Sigmoid colon (tissue), 7 donors: Measurements from ENCODE around the gene PDZRN3. TPM values are rescaled to one million over a fixed set of nuclear protein-coding genes. Genes with fewer than 3 reads are reported as not detected.

ENCODE experiments used
- DNase-seq: peaks from one replicate; pipeline ENCODE4 v3.0.0-alpha.2; 2019
- H3K27ac ChIP-seq, 4 donors: fragments of 200-600 bp; sonication (generic); one replicate each; pipeline ENCODE4 v1.5.1; 2016 to 2019; ENCODE audit warnings: mild to moderate bottlenecking in 1 of 4
- H3K27me3 ChIP-seq, 3 donors: fragments of 200-600 bp; sonication (generic); one replicate each; pipeline ENCODE4 v1.5.1; 2019; ENCODE audit warnings: mild to moderate bottlenecking in 1 of 3
- H3K36me3 ChIP-seq, 4 donors: fragments of 200-600 bp; sonication (generic); one replicate each; pipeline ENCODE4 v1.5.1; 2016 to 2019
- H3K4me1 ChIP-seq, 4 donors: fragments of 200-600 bp; sonication (generic); one replicate each; pipeline ENCODE4 v1.5.1; 2017 to 2019
- H3K4me3 ChIP-seq, 4 donors: fragments of 200-600 bp; sonication (generic); one replicate each; pipeline ENCODE4 v1.5.1; 2017 to 2019; ENCODE audit warnings: mild to moderate bottlenecking in 2 of 4, moderate library complexity in 1 of 4
- H3K9me3 ChIP-seq, 4 donors: fragments of 200-600 bp in 3 of 4; sonication (generic) in 3 of 4; one replicate each; pipeline versions ENCODE4 v1.5.1 to v1.6.1; 2013 to 2019
- EP300 ChIP-seq, 4 donors: sonication (generic); formaldehyde crosslinking; IDR thresholded peaks; one replicate each; pipeline ENCODE4 v1.6.1; 2017; ENCODE audit warnings: antibody characterized with exemption in 4 of 4
- POLR2A ChIP-seq, 2 donors: fragments of 450-650 bp; IDR thresholded peaks; one replicate each; pipeline ENCODE4 v1.6.1; 2016; ENCODE audit warnings: antibody characterized with exemption in 2 of 2, mild to moderate bottlenecking in 2 of 2, moderate library complexity in 2 of 2
- POLR2AphosphoS5 ChIP-seq, 4 donors: sonication (generic); formaldehyde crosslinking; IDR thresholded peaks; one replicate each; pipeline ENCODE4 v1.6.1; 2017; ENCODE audit warnings: antibody characterized with exemption in 4 of 4
- WGBS, 2 donors: extraction: QIAGEN DNeasy Blood & Tissue Kit; methylation state at CpG; one replicate each; pipeline ENCODE4 v1.1.7; 2013; 5-methylcytosine and 5-hydroxymethylcytosine counted together
- intact Hi-C: fragments of 100-400 bp; cut with DNase I; formaldehyde crosslinking; loops from one replicate; pipeline ENCODE4 v1.15.1; 2023
- polyA plus RNA-seq, 3 donors: library from polyadenylated mRNA; stranded (reverse); fragments of 200-250 nt; gene quantifications; one replicate each; pipeline ENCODE4 v1.2.3, GENCODE V29; 2013
- total RNA-seq, 4 donors: library from RNA; depleted of rRNA; stranded (reverse); fragments of >200 nt; gene quantifications; one replicate each; pipeline ENCODE4 v1.1.0, GENCODE V29; 2016
- TF ChIP-seq, protein P1 (sequence below), 4 experiments: fragments of 450-650 bp in 3 of 4; fragments of 200-600 bp in 1 of 4; IDR thresholded peaks; one replicate each; pipeline ENCODE4 v1.5.1; 2016 to 2019; ENCODE audit warnings: antibody characterized with exemption in 4 of 4, mild to moderate bottlenecking in 3 of 4, moderate library complexity in 2 of 4
- donor health status: healthy with polysubstance abuse.
- donor health status: Bipolar disorder and iron deficiency.
- donor health status: healthy.

The PDZRN3 gene
- total and polyA plus RNA-seq, 7 donors = 7.2 to 209 (median 172) TPM

DNA sequence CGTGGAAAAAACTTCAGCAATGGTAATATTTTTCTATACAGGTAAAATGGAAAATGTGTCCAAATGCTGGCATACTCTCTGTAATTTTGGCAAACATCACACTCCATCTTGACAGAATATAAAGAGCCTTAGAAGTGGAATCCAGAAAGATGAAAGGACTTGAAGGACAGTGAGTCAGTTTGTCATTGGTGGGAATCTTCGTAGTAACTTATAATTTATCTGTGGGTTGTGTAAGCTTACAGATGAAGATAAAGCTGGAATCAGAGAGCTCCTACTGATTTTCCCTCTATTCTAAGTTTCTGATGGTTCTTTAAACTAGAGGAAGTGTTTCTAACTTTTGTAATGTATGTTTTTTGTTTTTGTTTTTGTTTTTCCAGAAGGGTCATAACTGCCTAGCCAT, 8.7 kb upstream of the PDZRN3 start:
- no peak overlapping the region for H3K4me3 ChIP-seq
- intact Hi-C loops = loop anchor here (5.0 kb wide), 1 partner anchor 84 kb away; no protein-coding TSS in a partner anchor
- DNase-seq = no peak
- H3K27me3 ChIP-seq = no peaks in the 10 kb centered on the region
- TF ChIP-seq, protein P1, sequence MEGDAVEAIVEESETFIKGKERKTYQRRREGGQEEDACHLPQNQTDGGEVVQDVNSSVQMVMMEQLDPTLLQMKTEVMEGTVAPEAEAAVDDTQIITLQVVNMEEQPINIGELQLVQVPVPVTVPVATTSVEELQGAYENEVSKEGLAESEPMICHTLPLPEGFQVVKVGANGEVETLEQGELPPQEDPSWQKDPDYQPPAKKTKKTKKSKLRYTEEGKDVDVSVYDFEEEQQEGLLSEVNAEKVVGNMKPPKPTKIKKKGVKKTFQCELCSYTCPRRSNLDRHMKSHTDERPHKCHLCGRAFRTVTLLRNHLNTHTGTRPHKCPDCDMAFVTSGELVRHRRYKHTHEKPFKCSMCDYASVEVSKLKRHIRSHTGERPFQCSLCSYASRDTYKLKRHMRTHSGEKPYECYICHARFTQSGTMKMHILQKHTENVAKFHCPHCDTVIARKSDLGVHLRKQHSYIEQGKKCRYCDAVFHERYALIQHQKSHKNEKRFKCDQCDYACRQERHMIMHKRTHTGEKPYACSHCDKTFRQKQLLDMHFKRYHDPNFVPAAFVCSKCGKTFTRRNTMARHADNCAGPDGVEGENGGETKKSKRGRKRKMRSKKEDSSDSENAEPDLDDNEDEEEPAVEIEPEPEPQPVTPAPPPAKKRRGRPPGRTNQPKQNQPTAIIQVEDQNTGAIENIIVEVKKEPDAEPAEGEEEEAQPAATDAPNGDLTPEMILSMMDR (IDR thresholded peaks at IDR 0.05) = no peak
- TF ChIP-seq POLR2AphosphoS5 (IDR thresholded peaks at IDR 0.05) (no peak), POLR2A (IDR thresholded peaks at IDR 0.05) (no peak), EP300 (IDR thresholded peaks at IDR 0.05) (no peak)
- H3K4me1 ChIP-seq = peaks cover 0 to 14% (median 0%) of the 10 kb centered on the region in 4 donors
- no peaks in the 10 kb centered on the region for H3K9me3 ChIP-seq
- no peaks in the 10 kb centered on the region for H3K36me3 ChIP-seq
- H3K27ac ChIP-seq = peak overlapping the region in 2 of 4 donors; percentile 32 to 50
- WGBS, 2 donors = 82 to 85% methylated on average over 2 of the region's 2 CpGs

DNA sequence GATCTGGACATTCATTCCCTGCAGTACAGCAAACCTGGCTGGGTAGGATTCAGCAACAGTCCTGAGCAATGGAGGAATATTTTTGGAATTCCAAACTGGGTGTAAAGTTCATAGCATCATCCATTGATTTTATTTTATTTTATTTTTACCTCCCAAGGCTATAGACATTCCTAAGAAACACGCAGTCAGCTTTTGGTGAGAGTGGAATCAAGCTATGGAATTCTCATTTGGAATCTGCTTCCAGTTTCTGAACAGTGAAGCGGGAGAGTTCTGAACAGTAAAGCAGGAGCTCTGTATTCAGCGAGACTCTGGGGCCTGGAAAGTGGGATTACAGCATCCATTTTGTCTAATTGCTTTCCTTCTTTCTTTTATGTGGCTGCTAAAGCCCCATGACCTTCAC, 1.4 kb upstream of the PDZRN3 start:
- WGBS, 2 donors = 87% methylated on average over 3 of the region's 3 CpGs
- peak overlapping the region; percentile 90 to 96 (median 94) for H3K27ac ChIP-seq

GRCh38 chr3:73624017-73624820, 522 bp downstream of the PDZRN3 start:
- DNase-seq = peak; percentile 77
- H3K4me1 ChIP-seq = peaks cover 0 to 37% (median 29%) of the 10 kb centered on the region in 4 donors
- H3K36me3 ChIP-seq = no peaks in the 10 kb centered on the region
- no peaks in the 10 kb centered on the region for H3K27me3 ChIP-seq
- no peaks in the 10 kb centered on the region for H3K9me3 ChIP-seq
- TF ChIP-seq, protein P1 (IDR thresholded peaks at IDR 0.05) = peak in 2 of 4 experiments; percentile 20 to 39
- TF ChIP-seq POLR2AphosphoS5 (IDR thresholded peaks at IDR 0.05) (peak in 3 of 4 donors; percentile 5 to 58 (median 45)), POLR2A (IDR thresholded peaks at IDR 0.05) (no peak)
- peak overlapping the region; percentile 90 to 96 (median 94) for H3K27ac ChIP-seq
- intact Hi-C loops = loop anchor here (2.0 to 10.0 kb wide), 3 partner anchors 199 to 522 kb away; no protein-coding TSS in a partner anchor
- WGBS, 2 donors = 4 to 9% methylated on average over 112 of the region's 112 CpGs
- peak overlapping the region; percentile 70 to 93 (median 82) for H3K4me3 ChIP-seq

More for the DNA sequence above, 1.4 kb upstream of the PDZRN3 start:
- peaks cover 0 to 24% (median 18%) of the 10 kb centered on the region in 4 donors for H3K4me1 ChIP-seq
- H3K4me3 ChIP-seq = peak overlapping the region; percentile 70 to 93 (median 82)
- no peaks in the 10 kb centered on the region for H3K36me3 ChIP-seq
- H3K9me3 ChIP-seq = no peaks in the 10 kb centered on the region
- H3K27me3 ChIP-seq = no peaks in the 10 kb centered on the region
- TF ChIP-seq, protein P1 (IDR thresholded peaks at IDR 0.05) = no peak
- TF ChIP-seq EP300 (IDR thresholded peaks at IDR 0.05) = no peak
- TF ChIP-seq POLR2AphosphoS5 (IDR thresholded peaks at IDR 0.05) = no peak
- TF ChIP-seq POLR2A (IDR thresholded peaks at IDR 0.05) = no peak
- no peak for DNase-seq
- intact Hi-C loops = loop anchor here (5.0 to 10.0 kb wide), 2 partner anchors 201 kb away; no protein-coding TSS in a partner anchor

DNA sequence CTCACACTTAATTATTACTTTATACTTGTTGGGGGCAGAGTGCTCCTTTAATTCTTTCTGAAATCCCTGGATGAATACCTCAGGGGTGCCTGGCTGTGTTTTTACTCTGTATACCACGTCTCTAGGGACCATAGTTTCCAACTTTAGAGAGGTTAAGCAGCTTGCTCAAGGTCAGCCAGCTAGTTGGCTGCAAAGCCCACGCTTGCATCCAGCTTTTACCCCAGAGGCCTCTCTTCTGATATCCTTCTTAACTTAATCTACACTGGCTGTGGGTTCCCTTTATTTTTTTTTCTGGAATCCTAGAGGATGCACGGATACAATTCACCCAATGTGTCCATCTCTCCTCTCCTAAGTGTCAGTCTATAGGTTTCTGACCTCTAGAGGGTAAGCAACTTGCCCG, 1.4 kb downstream of the PDZRN3 start:
- no peak for TF ChIP-seq EP300 (IDR thresholded peaks at IDR 0.05)
- no peak for TF ChIP-seq POLR2A (IDR thresholded peaks at IDR 0.05)
- TF ChIP-seq, protein P1 (IDR thresholded peaks at IDR 0.05) = no peak
- TF ChIP-seq POLR2AphosphoS5 (IDR thresholded peaks at IDR 0.05) = no peak
- DNase-seq = no peak
- H3K27me3 ChIP-seq = no peaks in the 10 kb centered on the region
- H3K4me1 ChIP-seq = peaks cover 0 to 45% (median 36%) of the 10 kb centered on the region in 4 donors
- H3K9me3 ChIP-seq = no peaks in the 10 kb centered on the region
- intact Hi-C loops = loop anchor here (5.0 to 10.0 kb wide), 2 partner anchors 199 to 521 kb away; no protein-coding TSS in a partner anchor
- peak overlapping the region; percentile 70 to 93 (median 82) for H3K4me3 ChIP-seq
- no peaks in the 10 kb centered on the region for H3K36me3 ChIP-seq
- peak overlapping the region; percentile 90 to 96 (median 94) for H3K27ac ChIP-seq
- 9 to 24% methylated on average over 4 of the region's 4 CpGs for WGBS, 2 donors
